IMR-90 (cell line): Measurements from ENCODE around the gene TSG101. TPM values are rescaled to one million over a fixed set of nuclear protein-coding genes. Genes with fewer than 3 reads are reported as not detected.

Source experiments
- ATAC-seq: fragments of 200-7000 bp; cut with Tn5 transposase; 2 replicates; pipeline ENCODE4 v1.9.1; 2020; ENCODE audit warnings: low read depth, mild to moderate bottlenecking, moderate library complexity
- BruUV-seq: library from RNA; stranded (reverse); fragments of 400-500 nt; replicated peaks from 2 replicates; lab custom pipeline; 2021; lab: Mats Ljungman, UMichigan
- CTCF ChIA-PET: fragments of 300-600 bp; formaldehyde crosslinking; extraction: SDS; loops from one replicate; lab custom pipeline; 2021; ENCODE audit warnings: antibody characterized with exemption; lab: Yijun Ruan, JAX
- POLR2A ChIA-PET: fragments of 300-600 bp; sonication (Branson Sonifier 250); formaldehyde crosslinking; loops from one replicate; lab custom pipeline; 2022; ENCODE audit warnings: antibody characterized with exemption; ENCODE audit not compliant: unreplicated experiment; lab: Charles Lee
- DNase-seq: peaks from one replicate; pipeline ENCODE4 v3.0.0; 2013
- H2AFZ ChIP-seq: replicated peaks from 2 replicates; pipeline ENCODE3; 2013; ENCODE audit warnings: low read length, mild to moderate bottlenecking; ENCODE audit not compliant: poor library complexity
- H2AK5ac ChIP-seq: 2 replicates; pipeline ENCODE4 v1.6.1; 2013; ENCODE audit warnings: low read depth, low read length, inconsistent platforms
- H2AK9ac ChIP-seq: replicated peaks from 2 replicates; pipeline ENCODE3; 2013; ENCODE audit warnings: mild to moderate bottlenecking, low read depth, low read length, moderate library complexity; ENCODE audit not compliant: poor library complexity
- H2BK120ac ChIP-seq: 2 replicates; pipeline ENCODE4 v1.6.1; 2013; ENCODE audit warnings: low read depth, low read length, inconsistent platforms
- H2BK15ac ChIP-seq: 3 replicates; pipeline ENCODE4 v1.6.1; 2013; ENCODE audit warnings: low read depth, low read length, inconsistent platforms
- H2BK20ac ChIP-seq: 2 replicates; pipeline ENCODE4 v1.6.1; 2013; ENCODE audit warnings: low read depth, mild to moderate bottlenecking, inconsistent platforms, low read length, moderate library complexity
- H2BK5ac ChIP-seq: 2 replicates; pipeline ENCODE4 v1.6.1; 2013; ENCODE audit warnings: mild to moderate bottlenecking, low read depth, low read length, inconsistent platforms; ENCODE audit not compliant: poor library complexity, severe bottlenecking
- H3K14ac ChIP-seq: replicated peaks from 2 replicates; pipeline ENCODE4 v1.6.1; 2013; ENCODE audit warnings: low read depth, low read length, inconsistent platforms
- H3K18ac ChIP-seq: 2 replicates; pipeline ENCODE4 v1.6.1; 2013; ENCODE audit warnings: low read depth, low read length, control low read depth
- H3K23ac ChIP-seq: 2 replicates; pipeline ENCODE4 v1.6.1; 2013; ENCODE audit warnings: low read depth, low read length, inconsistent platforms
- H3K27ac ChIP-seq: 2 replicates; pipeline ENCODE4 v1.5.1; 2013; ENCODE audit warnings: mild to moderate bottlenecking, control low read depth, low read length; ENCODE audit not compliant: insufficient read depth
- H3K27me3 ChIP-seq: 2 replicates; pipeline ENCODE4 v1.6.1; 2013; ENCODE audit warnings: low read length; ENCODE audit not compliant: control insufficient read depth, insufficient read depth
- H3K36me3 ChIP-seq: 2 replicates; pipeline ENCODE4 v1.6.1; 2013; ENCODE audit warnings: low read length, mixed read lengths; ENCODE audit not compliant: control insufficient read depth, insufficient read depth
- H3K4ac ChIP-seq: 2 replicates; pipeline ENCODE4 v1.6.1; 2013; ENCODE audit warnings: low read depth, low read length, inconsistent platforms
- H3K4me1 ChIP-seq: 2 replicates; pipeline ENCODE4 v1.6.1; 2013; ENCODE audit warnings: low read length, mixed read lengths; ENCODE audit not compliant: control insufficient read depth, insufficient read depth
- H3K4me2 ChIP-seq: 2 replicates; pipeline ENCODE4 v1.6.1; 2013; ENCODE audit warnings: low read depth, mild to moderate bottlenecking, control low read depth, low read length, moderate library complexity
- H3K4me3 ChIP-seq: 2 replicates; pipeline ENCODE4 v1.5.1; 2013; ENCODE audit warnings: low read depth, mild to moderate bottlenecking, control low read depth, low read length, moderate library complexity; ENCODE audit not compliant: insufficient read depth
- H3K56ac ChIP-seq: 2 replicates; pipeline ENCODE4 v1.6.1; 2013; ENCODE audit warnings: low read length, inconsistent platforms; ENCODE audit not compliant: insufficient read depth; ENCODE audit errors: extremely low read depth
- H3K79me1 ChIP-seq, 2 experiments: 2 replicates each; pipeline ENCODE4 v1.6.1; 2013; ENCODE audit warnings: low read length in 2 of 2, inconsistent platforms in 1 of 2, low read depth in 1 of 2
- H3K9ac ChIP-seq: 2 replicates; pipeline ENCODE4 v1.6.1; 2013; ENCODE audit warnings: low read depth, low read length, control low read depth
- H3K9me1 ChIP-seq: 2 replicates; pipeline ENCODE4 v1.6.1; 2013; ENCODE audit warnings: low read length, inconsistent platforms; ENCODE audit not compliant: insufficient read depth
- H3K9me3 ChIP-seq: 2 replicates; pipeline ENCODE4 v1.6.1; 2013; ENCODE audit warnings: low read length; ENCODE audit not compliant: control insufficient read depth, insufficient read depth
- H4K20me1 ChIP-seq: 2 replicates; pipeline ENCODE4 v1.6.1; 2013; ENCODE audit warnings: low read length, inconsistent platforms; ENCODE audit not compliant: insufficient read depth
- H4K5ac ChIP-seq: 2 replicates; pipeline ENCODE4 v1.6.1; 2013; ENCODE audit warnings: mild to moderate bottlenecking, low read depth, low read length, control low read depth
- H4K8ac ChIP-seq, 2 experiments: 2 replicates each; pipeline ENCODE4 v1.6.1; 2013; ENCODE audit warnings: low read depth in 2 of 2, low read length in 2 of 2, control low read depth in 1 of 2, inconsistent platforms in 1 of 2
- H4K91ac ChIP-seq: 2 replicates; pipeline ENCODE4 v1.6.1; 2013; ENCODE audit warnings: low read depth, low read length, inconsistent platforms; ENCODE audit not compliant: insufficient read depth
- BHLHE40 ChIP-seq: fragments of 150-350 bp; IDR thresholded peaks from 2 replicates; pipeline ENCODE4 v1.6.1; 2016; ENCODE audit warnings: mild to moderate bottlenecking, low read depth, low read length
- CTCF ChIP-seq: conservative IDR thresholded peaks from 2 replicates; pipeline ENCODE4 v1.5.1; 2012; ENCODE audit warnings: mild to moderate bottlenecking, low read depth, low read length, improper control_type of control experiment
- ELK1 ChIP-seq: fragments of 150-350 bp; IDR thresholded peaks from 2 replicates; pipeline ENCODE4 v1.6.1; 2016; ENCODE audit warnings: low read depth, mild to moderate bottlenecking, low read length, moderate library complexity, borderline replicate concordance
- MAFK ChIP-seq: IDR thresholded peaks from 2 replicates; pipeline ENCODE4 v1.6.1; 2012; ENCODE audit warnings: low read depth, low read length, improper control_type of control experiment
- MXI1 ChIP-seq: IDR thresholded peaks from 2 replicates; pipeline ENCODE4 v1.6.1; 2012; ENCODE audit warnings: low read depth, mild to moderate bottlenecking, low read length, moderate library complexity, borderline replicate concordance
- USF2 ChIP-seq: fragments of 150-350 bp; IDR thresholded peaks from 2 replicates; pipeline ENCODE4 v1.6.1; 2017; ENCODE audit warnings: mild to moderate bottlenecking, antibody characterized with exemption, low read length, low read depth
- WGBS, 2 experiments: methylation state at CpG; one replicate each; pipeline versions ENCODE4 v1.1.5 to v1.1.7; 2013; ENCODE audit warnings: missing lambda C conversion rate in 2 of 2; ENCODE audit not compliant: insufficient read length in 1 of 2; ENCODE audit errors: extremely low coverage in 2 of 2; 5-methylcytosine and 5-hydroxymethylcytosine counted together
- dilution Hi-C: fragments of 300-500 bp; cut with HindIII; formaldehyde crosslinking; loops from one replicate; pipeline ENCODE4 v1.14.3; 2018; ENCODE audit warnings: low sequenced_read_pairs; ENCODE audit not compliant: unreplicated experiment
- in situ Hi-C: fragments of 300-500 bp; cut with MboI; formaldehyde crosslinking; loops from 3 replicates; pipeline ENCODE4 v1.14.3; 2019; ENCODE audit warnings: low sequenced_read_pairs, inconsistent platforms, mixed read lengths
- intact Hi-C: fragments of 100-400 bp; cut with micrococcal nuclease; formaldehyde crosslinking; loops from 2 replicates; pipeline ENCODE4 v1.10.0; 2022
- polyA plus RNA-seq, 3 experiments: library from polyadenylated mRNA; depleted of rRNA; stranded (reverse); fragments of >200 nt; gene quantifications; 2 replicates each; pipeline ENCODE4 v1.2.3, GENCODE V29; 2012; ENCODE audit warnings: low replicate concordance in 1 of 3
- total RNA-seq: library from RNA; depleted of rRNA; stranded (reverse); fragments of >200 nt; gene quantifications from 2 replicates; pipeline ENCODE4 v1.2.3, GENCODE V29; 2012

TSG101 gene
- total and polyA plus RNA-seq, 2 of the 4 experiments (the other 2 are of a cell fraction): 67.4 to 113 TPM

GRCh38 chr11:18452927-18453326, 73.8 kb downstream of the TSG101 start:
- H3K27ac ChIP-seq: no peak overlapping the region
- H4K20me1 ChIP-seq: no peaks in the 10 kb centered on the region
- 20% methylated on average over 1 of the region's 2 CpGs; no CpG with 5 or more reads in 1 of the 2 experiments for WGBS, 2 experiments
- no peak overlapping the region for H3K23ac ChIP-seq
- in situ Hi-C loops: no loop called here
- H2BK15ac ChIP-seq: no peak overlapping the region
- H3K27me3 ChIP-seq: peaks cover 16% of the 10 kb centered on the region
- H3K9ac ChIP-seq: no peak overlapping the region
- H2AFZ ChIP-seq: no peak overlapping the region
- TF ChIP-seq MAFK (no peak), CTCF (no peak), MXI1 (no peak), ELK1 (no peak), BHLHE40 (no peak), USF2 (no peak)
- intact Hi-C loops: no loop called here
- H3K4me2 ChIP-seq: no peak overlapping the region
- H4K5ac ChIP-seq: no peak overlapping the region
- no peak overlapping the region for H3K14ac ChIP-seq
- no peak overlapping the region for H4K91ac ChIP-seq
- CTCF ChIA-PET: interaction anchor here (1.5 kb wide), 1 partner anchor 11 kb away, joined by 3 read pairs; no protein-coding TSS in a partner anchor
- DNase-seq: peak; percentile 41
- H2BK5ac ChIP-seq: no peak overlapping the region
- H2BK20ac ChIP-seq: no peak overlapping the region
- POLR2A ChIA-PET: no interaction called here
- no peak overlapping the region for H2AK9ac ChIP-seq
- H2AK5ac ChIP-seq: no peak overlapping the region
- no peak overlapping the region for H3K56ac ChIP-seq
- H3K4me3 ChIP-seq: no peak overlapping the region
- peak; percentile 59; the same call in 1 of the 2 replicates for ATAC-seq
- H3K79me1 ChIP-seq: no peaks in the 10 kb centered on the region
- no peaks in the 10 kb centered on the region for H3K9me3 ChIP-seq
- dilution Hi-C loops: no loop called here
- no TSS peak for BruUV-seq
- H4K8ac ChIP-seq: no peak overlapping the region
- no peaks in the 10 kb centered on the region for H3K9me1 ChIP-seq
- no peak overlapping the region for H3K4ac ChIP-seq
- no peaks in the 10 kb centered on the region for H3K4me1 ChIP-seq
- H3K18ac ChIP-seq: no peak overlapping the region
- no peaks in the 10 kb centered on the region for H3K36me3 ChIP-seq
- H2BK120ac ChIP-seq: no peak overlapping the region
